Measurements from ENCODE around the gene PAOX. TPM values are rescaled to one million over a fixed set of nuclear protein-coding genes. Genes with fewer than 3 reads are reported as not detected.

Gene PAOX
- polyA plus RNA-seq, 2 of the 4 experiments (the other 2 are of a cell fraction) = 1.6 to 2.3 TPM

DNA sequence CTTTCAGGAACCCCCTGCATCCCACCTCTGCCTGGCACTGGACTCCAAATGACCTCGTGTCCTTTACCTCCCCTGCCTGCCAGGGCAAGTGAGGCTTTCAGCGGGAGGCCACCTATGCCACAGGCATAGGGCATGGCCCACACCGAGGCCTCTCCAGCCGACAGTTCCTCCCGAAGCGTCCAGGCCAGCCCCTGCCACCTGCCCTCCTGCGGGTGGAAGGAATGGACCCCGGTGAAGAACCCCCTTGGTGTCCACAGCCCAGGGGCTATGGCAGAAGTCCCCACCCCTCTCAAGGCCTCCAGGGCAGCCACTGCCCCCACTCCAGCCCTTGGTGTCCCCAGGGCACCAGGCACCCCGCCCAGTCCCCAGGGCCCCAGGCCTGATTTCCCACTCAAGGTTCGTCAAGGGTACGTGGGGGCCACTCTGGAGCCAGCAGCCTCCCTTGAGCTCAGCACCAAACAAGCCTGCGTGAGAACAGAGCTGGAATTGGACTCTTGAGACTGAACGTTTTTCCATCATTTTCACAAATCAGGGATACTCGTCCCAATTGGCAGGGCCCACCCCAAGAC, 24.3 kb upstream of the PAOX start:
- DNase-seq (ENCODE audit: low read depth in 1 of 2, low spot score in 1 of 2) (no peak), FAIRE-seq (no peak), ATAC-seq (no peak)
- ChIA-PET POLR2A (no interaction called here), CTCF (interaction anchor here (0.7 to 5.5 kb wide), 3 partner anchors 8 to 47 kb away, joined by 3 to 38 read pairs (median 4); partner anchors contain the start of gene PRAP1)
- H3K4me1 ChIP-seq = peaks cover 10% of the 10 kb centered on the region; the same call in 1 of the 3 replicates
- H3K4me2 ChIP-seq = no peak overlapping the region
- TF ChIP-seq TP53 (CRISPR knock-in tag; IDR thresholded peaks at IDR 0.05) = no peak
- TF ChIP-seq EHF (CRISPR knock-in tag; IDR thresholded peaks at IDR 0.05) = no peak
- no peak for TF ChIP-seq MYC (IDR thresholded peaks at IDR 0.05; ENCODE audit: borderline replicate concordance, low read length)
- TF ChIP-seq, protein P1, sequence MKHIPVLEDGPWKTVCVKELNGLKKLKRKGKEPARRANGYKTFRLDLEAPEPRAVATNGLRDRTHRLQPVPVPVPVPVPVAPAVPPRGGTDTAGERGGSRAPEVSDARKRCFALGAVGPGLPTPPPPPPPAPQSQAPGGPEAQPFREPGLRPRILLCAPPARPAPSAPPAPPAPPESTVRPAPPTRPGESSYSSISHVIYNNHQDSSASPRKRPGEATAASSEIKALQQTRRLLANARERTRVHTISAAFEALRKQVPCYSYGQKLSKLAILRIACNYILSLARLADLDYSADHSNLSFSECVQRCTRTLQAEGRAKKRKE (CRISPR knock-in tag; IDR thresholded peaks at IDR 0.05; ENCODE audit: low read depth) = no peak
- no peak for TF ChIP-seq TFCP2L1 (CRISPR knock-in tag; IDR thresholded peaks at IDR 0.05)
- TF ChIP-seq SREBF2 (IDR thresholded peaks at IDR 0.05) = no peak
- TF ChIP-seq FOSB (CRISPR knock-in tag; IDR thresholded peaks at IDR 0.05) = no peak
- H3K27ac ChIP-seq = no peak overlapping the region
- no peak overlapping the region for H3K4me3 ChIP-seq
- no peaks in the 10 kb centered on the region for H3K9me3 ChIP-seq
- 84% methylated on average over 8 of the region's 14 CpGs for WGBS (ENCODE audit: missing lambda C conversion rate)

DNA sequence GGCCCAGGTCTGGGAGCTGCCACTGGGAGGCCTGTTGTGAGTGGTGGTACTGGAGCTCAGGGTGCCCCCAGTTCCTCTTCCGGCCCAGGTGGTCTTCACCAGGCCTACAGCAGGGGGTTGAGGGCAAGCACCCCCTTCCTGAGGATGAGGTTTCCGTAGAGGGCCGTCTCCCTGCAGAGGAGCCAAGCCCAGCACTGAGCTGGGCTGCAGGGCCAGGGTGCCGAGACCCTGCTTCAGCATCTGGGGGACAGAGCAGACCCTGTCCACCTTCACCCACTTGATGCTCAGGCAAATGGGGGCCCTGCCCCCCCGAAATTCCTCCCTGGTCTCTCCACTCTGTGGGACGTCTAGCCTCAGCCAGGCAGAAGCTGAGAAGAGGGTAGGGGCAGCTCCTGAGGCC, 23.8 kb upstream of the PAOX start:
- no peak for TF ChIP-seq CBX2 (IDR thresholded peaks at IDR 0.05; ENCODE audit: borderline replicate concordance, low read depth)
- no peak for TF ChIP-seq FOXS1 (CRISPR knock-in tag; IDR thresholded peaks at IDR 0.05)
- no peak for TF ChIP-seq NFE2L2 (conservative IDR thresholded peaks at IDR 0.05; ENCODE audit: low read length)
- TF ChIP-seq EHMT2 (IDR thresholded peaks at IDR 0.05; ENCODE audit: low read depth) = no peak
- TF ChIP-seq ZFP36 (IDR thresholded peaks at IDR 0.05; ENCODE audit: borderline replicate concordance, partially characterized antibody) = no peak
- TF ChIP-seq POLR2AphosphoS2 (conservative IDR thresholded peaks at IDR 0.05; ENCODE audit: low read length) = no peak
- TF ChIP-seq EP300 (IDR thresholded peaks at IDR 0.05) = no peak
- TF ChIP-seq CEBPB (IDR thresholded peaks at IDR 0.05) = no peak
- no peak for TF ChIP-seq SMC3 (IDR thresholded peaks at IDR 0.05)
- TF ChIP-seq, protein P2, sequence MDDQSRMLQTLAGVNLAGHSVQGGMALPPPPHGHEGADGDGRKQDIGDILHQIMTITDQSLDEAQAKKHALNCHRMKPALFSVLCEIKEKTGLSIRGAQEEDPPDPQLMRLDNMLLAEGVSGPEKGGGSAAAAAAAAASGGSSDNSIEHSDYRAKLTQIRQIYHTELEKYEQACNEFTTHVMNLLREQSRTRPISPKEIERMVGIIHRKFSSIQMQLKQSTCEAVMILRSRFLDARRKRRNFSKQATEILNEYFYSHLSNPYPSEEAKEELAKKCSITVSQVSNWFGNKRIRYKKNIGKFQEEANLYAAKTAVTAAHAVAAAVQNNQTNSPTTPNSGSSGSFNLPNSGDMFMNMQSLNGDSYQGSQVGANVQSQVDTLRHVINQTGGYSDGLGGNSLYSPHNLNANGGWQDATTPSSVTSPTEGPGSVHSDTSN (IDR thresholded peaks at IDR 0.05) = no peak
- TF ChIP-seq, protein P1 (CRISPR knock-in tag; IDR thresholded peaks at IDR 0.05; ENCODE audit: low read depth) = no peak
- no peak for TF ChIP-seq HOXA7 (CRISPR knock-in tag; IDR thresholded peaks at IDR 0.05)
- no peak for TF ChIP-seq ZC3H11A (IDR thresholded peaks at IDR 0.05)
- TF ChIP-seq EHF (CRISPR knock-in tag; IDR thresholded peaks at IDR 0.05) = no peak
- Histone ChIP-seq H3K4me3 (no peak overlapping the region), H3K9me3 (no peaks in the 10 kb centered on the region), H3K27ac (no peak overlapping the region), H3K4me1 (peaks cover 10% of the 10 kb centered on the region; the same call in 1 of the 3 replicates), H3K4me2 (no peak overlapping the region)
- 77% methylated on average over 4 of the region's 6 CpGs for WGBS (ENCODE audit: missing lambda C conversion rate)
- DNase-seq (ENCODE audit: low read depth in 1 of 2, low spot score in 1 of 2) (no peak), FAIRE-seq (no peak), ATAC-seq (no peak)
- POLR2A ChIA-PET = no interaction called here
- CTCF ChIA-PET = interaction anchor here (0.7 to 5.5 kb wide), 3 partner anchors 8 to 47 kb away, joined by 3 to 38 read pairs (median 4); partner anchors contain the start of gene PRAP1

DNA sequence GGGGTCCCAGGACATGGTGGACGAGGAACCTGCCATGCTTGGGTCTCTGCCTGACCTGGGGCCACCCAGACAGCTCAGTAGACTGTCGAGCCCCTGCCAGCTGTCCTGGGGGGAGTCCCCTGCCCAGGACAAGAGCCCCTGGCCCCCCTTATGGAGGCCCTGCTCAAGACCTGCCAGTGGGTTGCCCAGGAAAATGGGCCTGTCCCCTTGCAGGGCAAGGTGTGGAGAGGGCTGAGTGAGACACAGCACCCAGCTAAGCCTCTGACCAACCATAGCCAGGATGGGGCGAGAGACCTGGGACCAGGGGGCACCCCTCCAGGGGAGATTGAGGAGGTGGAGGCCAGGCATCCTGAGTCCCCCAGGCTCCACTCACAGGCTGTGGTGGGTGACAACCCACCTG, 23.1 kb upstream of the PAOX start:
- ATAC-seq (no peak), DNase-seq (ENCODE audit: low read depth in 1 of 2, low spot score in 1 of 2) (no peak), FAIRE-seq (no peak)
- no peak overlapping the region for H3K4me2 ChIP-seq
- no peak overlapping the region for H3K27ac ChIP-seq
- no peak overlapping the region for H3K4me3 ChIP-seq
- H3K4me1 ChIP-seq = peaks cover 10% of the 10 kb centered on the region; the same call in 1 of the 3 replicates
- ChIA-PET CTCF (interaction anchor here (1.5 to 5.5 kb wide), 2 partner anchors 9 to 26 kb away, joined by 4 to 38 read pairs; partner anchors contain the start of gene PRAP1), POLR2A (no interaction called here)
- WGBS (ENCODE audit: missing lambda C conversion rate) = 83% methylated on average over 3 of the region's 3 CpGs
- TF ChIP-seq, protein P3, sequence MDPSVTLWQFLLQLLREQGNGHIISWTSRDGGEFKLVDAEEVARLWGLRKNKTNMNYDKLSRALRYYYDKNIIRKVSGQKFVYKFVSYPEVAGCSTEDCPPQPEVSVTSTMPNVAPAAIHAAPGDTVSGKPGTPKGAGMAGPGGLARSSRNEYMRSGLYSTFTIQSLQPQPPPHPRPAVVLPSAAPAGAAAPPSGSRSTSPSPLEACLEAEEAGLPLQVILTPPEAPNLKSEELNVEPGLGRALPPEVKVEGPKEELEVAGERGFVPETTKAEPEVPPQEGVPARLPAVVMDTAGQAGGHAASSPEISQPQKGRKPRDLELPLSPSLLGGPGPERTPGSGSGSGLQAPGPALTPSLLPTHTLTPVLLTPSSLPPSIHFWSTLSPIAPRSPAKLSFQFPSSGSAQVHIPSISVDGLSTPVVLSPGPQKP (IDR thresholded peaks at IDR 0.05; ENCODE audit: low read depth, low read length) = no peak
- TF ChIP-seq MAZ (IDR thresholded peaks at IDR 0.05; ENCODE audit: borderline replicate concordance, low read depth, low read length) (no peak), RAD21 (conservative IDR thresholded peaks at IDR 0.05 in 1 of 2, IDR thresholded peaks at IDR 0.05 in 1 of 2) (no peak), ZC3H11A (IDR thresholded peaks at IDR 0.05) (no peak), FOSL2 (IDR thresholded peaks at IDR 0.05) (no peak), FOSL2 (CRISPR knock-in tag; IDR thresholded peaks at IDR 0.05) (no peak), CHD2 (IDR thresholded peaks at IDR 0.05; ENCODE audit: low read length, partially characterized antibody) (no peak), SMC3 (IDR thresholded peaks at IDR 0.05) (no peak)
- TF ChIP-seq, protein P4, sequence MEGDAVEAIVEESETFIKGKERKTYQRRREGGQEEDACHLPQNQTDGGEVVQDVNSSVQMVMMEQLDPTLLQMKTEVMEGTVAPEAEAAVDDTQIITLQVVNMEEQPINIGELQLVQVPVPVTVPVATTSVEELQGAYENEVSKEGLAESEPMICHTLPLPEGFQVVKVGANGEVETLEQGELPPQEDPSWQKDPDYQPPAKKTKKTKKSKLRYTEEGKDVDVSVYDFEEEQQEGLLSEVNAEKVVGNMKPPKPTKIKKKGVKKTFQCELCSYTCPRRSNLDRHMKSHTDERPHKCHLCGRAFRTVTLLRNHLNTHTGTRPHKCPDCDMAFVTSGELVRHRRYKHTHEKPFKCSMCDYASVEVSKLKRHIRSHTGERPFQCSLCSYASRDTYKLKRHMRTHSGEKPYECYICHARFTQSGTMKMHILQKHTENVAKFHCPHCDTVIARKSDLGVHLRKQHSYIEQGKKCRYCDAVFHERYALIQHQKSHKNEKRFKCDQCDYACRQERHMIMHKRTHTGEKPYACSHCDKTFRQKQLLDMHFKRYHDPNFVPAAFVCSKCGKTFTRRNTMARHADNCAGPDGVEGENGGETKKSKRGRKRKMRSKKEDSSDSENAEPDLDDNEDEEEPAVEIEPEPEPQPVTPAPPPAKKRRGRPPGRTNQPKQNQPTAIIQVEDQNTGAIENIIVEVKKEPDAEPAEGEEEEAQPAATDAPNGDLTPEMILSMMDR (IDR thresholded peaks at IDR 0.05) = no peak
- TF ChIP-seq, protein P5, sequence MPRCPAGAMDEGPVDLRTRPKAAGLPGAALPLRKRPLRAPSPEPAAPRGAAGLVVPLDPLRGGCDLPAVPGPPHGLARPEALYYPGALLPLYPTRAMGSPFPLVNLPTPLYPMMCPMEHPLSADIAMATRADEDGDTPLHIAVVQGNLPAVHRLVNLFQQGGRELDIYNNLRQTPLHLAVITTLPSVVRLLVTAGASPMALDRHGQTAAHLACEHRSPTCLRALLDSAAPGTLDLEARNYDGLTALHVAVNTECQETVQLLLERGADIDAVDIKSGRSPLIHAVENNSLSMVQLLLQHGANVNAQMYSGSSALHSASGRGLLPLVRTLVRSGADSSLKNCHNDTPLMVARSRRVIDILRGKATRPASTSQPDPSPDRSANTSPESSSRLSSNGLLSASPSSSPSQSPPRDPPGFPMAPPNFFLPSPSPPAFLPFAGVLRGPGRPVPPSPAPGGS (IDR thresholded peaks at IDR 0.05) = no peak
- H3K9me3 ChIP-seq = no peaks in the 10 kb centered on the region

Measured in A549 (cell line).